Measurements from ENCODE around the gene BEAN1. TPM values are rescaled to one million over a fixed set of nuclear protein-coding genes. Genes with fewer than 3 reads are reported as not detected.

The BEAN1 gene
- total RNA-seq, 1 experiment from 2014 or later: 0.61 TPM

GRCh38 chr16:66469291-66469946, 42.3 kb downstream of the BEAN1 start:
- Histone ChIP-seq H3K9ac (ENCODE audit: low read length) (no peak overlapping the region), H3K4me2 (ENCODE audit: low read length) (no peak overlapping the region), H3K27ac (ENCODE audit: low read depth, low read length) (no peak overlapping the region), H3K79me2 (ENCODE audit: insufficient read depth, low read length) (no peaks in the 10 kb centered on the region), H2AFZ (ENCODE audit: low read depth, low read length, poor library complexity, severe bottlenecking) (no peak overlapping the region), H3K4me3 (replicated peaks in 1 of 2; ENCODE audit: low read depth in 1 of 2, low read length in 2 of 2) (no peak overlapping the region), H3K9me2 (ENCODE audit: insufficient read depth) (no peaks in the 10 kb centered on the region), H3K9me3 (ENCODE audit: control insufficient read depth in 1 of 2, insufficient read depth in 1 of 2, low read depth in 1 of 2, low read length in 2 of 2) (no peaks in the 10 kb centered on the region), H3K36me3 (ENCODE audit: control insufficient read depth in 1 of 2, insufficient read depth in 2 of 2, low read length in 2 of 2) (no peaks in the 10 kb centered on the region), H4K20me1 (ENCODE audit: insufficient read depth) (no peaks in the 10 kb centered on the region), H3K4me1 (ENCODE audit: control insufficient read depth in 1 of 2, insufficient read depth in 2 of 2, low read length in 2 of 2) (peaks cover 4 to 6% of the 10 kb centered on the region in 2 experiments; a peak in 2 of 4 replicates), H3K27me3 (ENCODE audit: insufficient read depth, low read length) (0 out of 2 replicates have a peak, but pooled peaks cover 4% of the 10 kb centered on the region)
- no TSS peak for BruUV-seq (replicated peaks)
- ChIA-PET RAD21 (ENCODE audit: low non-redundant PET in 1 of 2, low total read pairs in 2 of 2, uncharacterized antibody in 2 of 2, unreplicated experiment in 2 of 2) (no interaction called here), POLR2A (no interaction called here), CTCF (interaction anchor here (1.3 kb wide), 1 partner anchor 62 kb away, joined by 4 read pairs; no protein-coding TSS in a partner anchor)
- DNase-seq (ENCODE audit: low read depth, low spot score): no peak
- intact Hi-C loops (cut with micrococcal nuclease): no loop called here
- no peak for ATAC-seq
- TF ChIP-seq EZH2phosphoT487 (IDR thresholded peaks at IDR 0.05; ENCODE audit: borderline replicate concordance) (no peak), CBX3 (IDR thresholded peaks at IDR 0.05; ENCODE audit: low read depth) (no peak), POLR2AphosphoS5 (IDR thresholded peaks at IDR 0.05; ENCODE audit: low read depth, low read length) (no peak), RAD21 (IDR thresholded peaks at IDR 0.05; ENCODE audit: low read depth) (no peak), EGR1 (IDR thresholded peaks at IDR 0.05; ENCODE audit: low read depth) (no peak), TCF7L2 (IDR thresholded peaks at IDR 0.05; ENCODE audit: borderline replicate concordance, extremely low read depth, insufficient read depth, insufficient read length) (no peak), POLR2A (IDR thresholded peaks at IDR 0.05; ENCODE audit: borderline replicate concordance, extremely low read depth, insufficient read depth, insufficient read length) (no peak), ZNF274 (IDR thresholded peaks at IDR 0.05; ENCODE audit: low read depth, low read length) (no peak), REST (IDR thresholded peaks at IDR 0.05; ENCODE audit: low read depth) (no peak)

Data from HCT116 (cell line).